GM10266 (cell line): ENCODE data around the gene TEAD4.

Source experiments
- DNase-seq: peaks from one replicate; pipeline ENCODE4 v3.0.0; 2012; ENCODE audit errors: extremely low spot score
- CTCF ChIP-seq: IDR thresholded peaks from 2 replicates; pipeline ENCODE4 v1.5.1; 2012; ENCODE audit warnings: mild to moderate bottlenecking, low read depth; ENCODE audit not compliant: control insufficient read depth, insufficient read depth; ENCODE audit errors: missing control alignments

TEAD4 gene

GRCh38 chr12:3035815-3036702 is 76.9 kb downstream of the TEAD4 start:
- no peak for DNase-seq
- TF ChIP-seq CTCF = peak; percentile 12

- no peak for DNase-seq
- no peak for TF ChIP-seq CTCF
Observed at GRCh38 chr12:3036901-3037600, 77.9 kb downstream of the TEAD4 start.

GRCh38 chr12:3038166-3038565 is 79.0 kb downstream of the TEAD4 start:
- TF ChIP-seq CTCF = no peak

GRCh38 chr12:3038926-3039510 is 79.8 kb downstream of the TEAD4 start:
- no peak for TF ChIP-seq CTCF
- DNase-seq = no peak

More at GRCh38 chr12:3038166-3038565, 79.0 kb downstream of the TEAD4 start:
- DNase-seq = no peak

- TF ChIP-seq CTCF = no peak
- no peak for DNase-seq
Observed at GRCh38 chr12:3040026-3040656, 80.9 kb downstream of the TEAD4 start.

- DNase-seq = no peak
Observed at GRCh38 chr12:3040663-3041544, 81.7 kb downstream of the TEAD4 start.

More at GRCh38 chr12:3040663-3041544, 81.7 kb downstream of the TEAD4 start:
- TF ChIP-seq CTCF = no peak
